Measurements from ENCODE around the gene KIF21B. TPM values are rescaled to one million over a fixed set of nuclear protein-coding genes. Genes with fewer than 3 reads are reported as not detected.

KIF21B gene
- polyA plus RNA-seq, 1 experiment, result 0.24 TPM

DNA sequence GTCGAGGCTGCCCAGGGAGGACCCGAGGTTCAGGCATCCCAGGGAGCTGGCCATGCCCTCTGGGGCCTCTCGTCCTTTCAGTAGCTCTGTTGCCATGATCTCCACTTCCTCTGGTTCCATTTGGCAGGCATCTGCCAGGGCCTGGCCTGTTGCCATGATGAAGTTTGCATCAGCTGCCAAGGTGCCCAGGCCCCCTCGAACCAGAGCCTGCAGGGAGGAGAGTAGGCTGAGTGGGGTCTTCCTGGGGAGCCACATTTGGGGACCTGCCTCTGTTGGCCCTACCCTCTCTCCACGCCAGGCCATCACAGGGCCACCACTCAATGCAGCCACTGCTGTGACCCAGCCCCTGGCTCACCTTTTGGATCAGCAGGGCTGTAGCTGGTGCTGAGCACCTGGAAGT is 16.4 kb upstream of the KIF21B start:
- H3K27ac ChIP-seq (ENCODE audit: low read depth, low read length), result no peak overlapping the region
- no peak overlapping the region for H3K4me3 ChIP-seq (ENCODE audit: low read depth, low read length)
- POLR2A ChIA-PET, result no interaction called here
- no peak for DNase-seq (ENCODE audit: low read depth, low spot score)
- TF ChIP-seq, protein P1, sequence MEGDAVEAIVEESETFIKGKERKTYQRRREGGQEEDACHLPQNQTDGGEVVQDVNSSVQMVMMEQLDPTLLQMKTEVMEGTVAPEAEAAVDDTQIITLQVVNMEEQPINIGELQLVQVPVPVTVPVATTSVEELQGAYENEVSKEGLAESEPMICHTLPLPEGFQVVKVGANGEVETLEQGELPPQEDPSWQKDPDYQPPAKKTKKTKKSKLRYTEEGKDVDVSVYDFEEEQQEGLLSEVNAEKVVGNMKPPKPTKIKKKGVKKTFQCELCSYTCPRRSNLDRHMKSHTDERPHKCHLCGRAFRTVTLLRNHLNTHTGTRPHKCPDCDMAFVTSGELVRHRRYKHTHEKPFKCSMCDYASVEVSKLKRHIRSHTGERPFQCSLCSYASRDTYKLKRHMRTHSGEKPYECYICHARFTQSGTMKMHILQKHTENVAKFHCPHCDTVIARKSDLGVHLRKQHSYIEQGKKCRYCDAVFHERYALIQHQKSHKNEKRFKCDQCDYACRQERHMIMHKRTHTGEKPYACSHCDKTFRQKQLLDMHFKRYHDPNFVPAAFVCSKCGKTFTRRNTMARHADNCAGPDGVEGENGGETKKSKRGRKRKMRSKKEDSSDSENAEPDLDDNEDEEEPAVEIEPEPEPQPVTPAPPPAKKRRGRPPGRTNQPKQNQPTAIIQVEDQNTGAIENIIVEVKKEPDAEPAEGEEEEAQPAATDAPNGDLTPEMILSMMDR (IDR thresholded peaks at IDR 0.05; ENCODE audit: low read depth, low read length), result no peak
- H3K9me3 ChIP-seq (ENCODE audit: control insufficient read depth, insufficient read depth, low read length), result no peaks in the 10 kb centered on the region
- peaks cover 18% of the 10 kb centered on the region for H3K27me3 ChIP-seq (ENCODE audit: control insufficient read depth, insufficient read depth, low read length)
- CTCF ChIA-PET, result interaction anchor here (0.5 to 3.4 kb wide), 5 partner anchors 15 to 481 kb away, joined by 3 to 20 read pairs (median 4); no protein-coding TSS in a partner anchor

DNA sequence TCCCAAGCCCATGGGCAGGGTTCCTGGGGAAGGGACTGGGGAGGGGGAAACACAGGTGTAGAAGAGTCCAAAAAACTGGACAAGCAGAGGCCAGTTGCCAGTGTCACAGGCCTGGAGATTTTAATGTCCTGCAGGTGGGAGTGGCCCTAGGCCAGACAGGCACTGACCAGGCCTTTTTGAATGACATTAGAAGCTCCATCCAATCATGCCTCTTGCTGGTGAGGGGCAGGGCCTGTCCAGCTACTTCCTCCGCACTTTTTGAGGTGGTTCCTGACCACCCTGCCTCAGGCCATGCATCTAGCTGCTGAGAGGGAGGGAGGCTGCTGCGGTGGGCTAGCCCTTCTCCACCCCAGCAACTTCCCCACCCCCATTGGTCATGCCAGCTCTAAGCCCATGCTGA is 15.9 kb upstream of the KIF21B start:
- H3K9me3 ChIP-seq (ENCODE audit: control insufficient read depth, insufficient read depth, low read length), result no peaks in the 10 kb centered on the region
- POLR2A ChIA-PET, result no interaction called here

DNA sequence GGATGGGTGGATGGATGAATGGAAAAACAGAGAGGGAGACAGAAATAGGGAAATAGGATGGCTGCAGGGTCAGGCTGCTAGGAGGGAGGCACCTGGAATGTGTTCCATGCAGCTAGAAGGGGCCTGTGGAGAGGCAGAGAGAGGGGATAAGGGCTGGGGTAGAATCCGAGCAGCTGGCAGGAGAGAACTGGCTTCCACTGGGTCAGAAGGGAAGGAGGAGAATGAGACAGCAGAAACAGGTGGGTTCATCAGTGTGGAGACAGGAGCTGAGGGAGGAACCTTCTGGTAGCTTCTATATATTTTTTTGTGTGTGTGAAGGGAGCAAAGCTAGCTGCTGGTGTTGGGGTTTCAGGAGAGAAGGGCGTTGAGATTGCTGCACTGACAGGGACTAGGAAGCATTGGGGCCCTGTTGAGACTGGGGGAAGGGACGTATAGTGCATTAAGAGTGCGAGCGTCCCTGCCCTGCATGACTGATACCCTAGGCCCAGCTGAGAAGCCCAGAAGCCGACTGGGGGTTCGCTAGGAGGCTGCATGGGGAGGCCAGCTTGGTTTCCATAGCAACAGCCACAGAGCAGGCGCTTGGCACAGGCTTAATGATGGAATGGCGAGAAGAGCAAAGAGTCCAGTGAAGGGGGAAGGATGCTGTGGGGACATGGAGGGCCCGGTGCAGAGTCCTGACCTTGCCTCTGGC is 14.8 kb upstream of the KIF21B start:
- DNase-seq (ENCODE audit: low read depth, low spot score), result no peak
- CTCF ChIA-PET, result interaction anchor here (1.2 to 4.0 kb wide), 3 partner anchors 13 to 416 kb away, joined by 4 to 24 read pairs (median 4); no protein-coding TSS in a partner anchor
- H3K27me3 ChIP-seq (ENCODE audit: control insufficient read depth, insufficient read depth, low read length), result peaks cover 21% of the 10 kb centered on the region
- H3K4me3 ChIP-seq (ENCODE audit: low read depth, low read length), result no peak overlapping the region
- H3K9me3 ChIP-seq (ENCODE audit: control insufficient read depth, insufficient read depth, low read length), result no peaks in the 10 kb centered on the region
- H3K27ac ChIP-seq (ENCODE audit: low read depth, low read length), result no peak overlapping the region
- TF ChIP-seq, protein P1 (IDR thresholded peaks at IDR 0.05; ENCODE audit: low read depth, low read length), result no peak
- POLR2A ChIA-PET, result interaction anchor here (0.7 kb wide), 1 partner anchor 16 kb away, joined by 3 read pairs; no protein-coding TSS in a partner anchor

More for the DNA sequence above, 15.9 kb upstream of the KIF21B start:
- TF ChIP-seq, protein P1 (IDR thresholded peaks at IDR 0.05; ENCODE audit: low read depth, low read length), result no peak
- Histone ChIP-seq H3K27ac (ENCODE audit: low read depth, low read length) (no peak overlapping the region), H3K4me3 (ENCODE audit: low read depth, low read length) (no peak overlapping the region), H3K27me3 (ENCODE audit: control insufficient read depth, insufficient read depth, low read length) (peaks cover 18% of the 10 kb centered on the region)
- CTCF ChIA-PET, result interaction anchor here (0.5 to 1.3 kb wide), 5 partner anchors 14 to 481 kb away, joined by 3 to 7 read pairs (median 4); no protein-coding TSS in a partner anchor
- no peak for DNase-seq (ENCODE audit: low read depth, low spot score)

DNA sequence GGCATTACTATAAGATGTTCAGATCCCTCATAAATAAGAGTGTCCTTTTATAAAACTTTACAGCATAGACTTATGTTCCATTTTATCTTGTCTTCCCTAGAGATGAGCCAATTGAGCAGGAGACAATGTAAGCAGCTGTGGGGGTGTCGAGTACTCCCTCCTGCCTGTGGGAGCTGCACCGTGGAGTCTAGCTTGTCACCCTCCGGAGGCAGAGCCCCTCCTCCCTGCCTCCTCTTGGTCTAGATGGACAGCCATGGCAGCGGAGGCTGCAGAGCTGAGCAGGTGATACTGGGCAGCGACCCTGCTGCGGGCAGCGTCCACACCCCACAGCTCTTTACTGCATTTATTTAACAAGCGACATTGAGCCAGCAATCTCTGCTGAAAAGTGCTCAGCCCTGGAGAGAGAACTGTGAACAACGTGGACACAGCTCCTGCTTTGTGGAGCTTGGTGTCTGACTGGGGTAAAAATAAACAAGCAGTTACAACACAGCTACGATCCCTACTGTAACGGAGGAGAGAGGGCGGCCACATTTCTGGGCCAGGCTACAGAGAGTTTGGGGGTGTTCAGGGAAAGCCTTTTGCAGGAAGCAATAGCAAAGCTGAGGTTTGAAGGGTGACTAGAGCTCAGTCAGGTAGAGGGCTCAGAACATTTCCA is 12.8 kb upstream of the KIF21B start:
- Histone ChIP-seq H3K27ac (ENCODE audit: low read depth, low read length) (no peak overlapping the region), H3K27me3 (ENCODE audit: control insufficient read depth, insufficient read depth, low read length) (peaks cover 30% of the 10 kb centered on the region), H3K9me3 (ENCODE audit: control insufficient read depth, insufficient read depth, low read length) (no peaks in the 10 kb centered on the region), H3K4me3 (ENCODE audit: low read depth, low read length) (no peak overlapping the region)
- ChIA-PET POLR2A (no interaction called here), CTCF (interaction anchor here (0.8 to 4.0 kb wide), 3 partner anchors 11 to 64 kb away, joined by 3 to 24 read pairs (median 6); no protein-coding TSS in a partner anchor)
- DNase-seq (ENCODE audit: low read depth, low spot score), result no peak
- TF ChIP-seq, protein P1 (IDR thresholded peaks at IDR 0.05; ENCODE audit: low read depth, low read length), result no peak

DNA sequence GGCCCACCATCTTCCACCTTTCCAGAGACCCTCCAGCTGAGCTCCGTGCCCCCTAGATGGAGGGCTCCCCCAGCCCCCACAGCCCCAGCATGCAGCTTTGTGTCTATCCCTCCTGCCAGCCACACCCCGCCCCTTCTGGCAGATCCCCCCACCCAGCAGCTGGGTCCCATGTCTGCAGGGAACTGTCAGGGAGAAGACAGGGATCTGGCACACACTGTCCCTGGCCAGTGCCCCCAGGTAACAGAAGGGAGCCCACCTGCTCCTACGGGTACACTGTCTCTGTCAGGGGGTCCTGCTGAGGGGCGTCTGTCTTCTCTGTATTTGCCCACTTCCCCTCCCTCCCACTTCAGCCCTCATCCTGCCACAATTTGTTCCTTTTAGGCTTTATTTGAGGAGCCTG is 11.2 kb upstream of the KIF21B start:
- POLR2A ChIA-PET, result no interaction called here

More for the DNA sequence above, 11.2 kb upstream of the KIF21B start:
- Histone ChIP-seq H3K9me3 (ENCODE audit: control insufficient read depth, insufficient read depth, low read length) (no peaks in the 10 kb centered on the region), H3K27ac (ENCODE audit: low read depth, low read length) (no peak overlapping the region), H3K4me3 (ENCODE audit: low read depth, low read length) (no peak overlapping the region), H3K27me3 (ENCODE audit: control insufficient read depth, insufficient read depth, low read length) (peaks cover 31% of the 10 kb centered on the region)
- CTCF ChIA-PET, result interaction anchor here (1.3 kb wide), 1 partner anchor 63 kb away, joined by 5 read pairs; no protein-coding TSS in a partner anchor
- no peak for DNase-seq (ENCODE audit: low read depth, low spot score)
- TF ChIP-seq, protein P1 (IDR thresholded peaks at IDR 0.05; ENCODE audit: low read depth, low read length), result no peak
